DOHH2 (cell line): ENCODE measurements around the gene SUSD5.
A peak's percentile ranks its signal among the peaks of the same experiment; 100 is the strongest.
"Not testable (repeated sequence)": the region's sequence is repeated elsewhere in the genome, so short reads cannot be mapped to it uniquely, and the experiment has no call there.

Experiments used
- H3F3A ChIP-seq: fragments of 200-600 bp; sonication (generic), shearing (Covaris generic); 2 replicates; pipeline ENCODE4 v1.6.0; 2016; ENCODE audit warnings: antibody characterized with exemption, mild to moderate bottlenecking; ENCODE audit not compliant: control insufficient read depth, insufficient read depth
- H3K27ac ChIP-seq: fragments of 200-600 bp; sonication (generic); 2 replicates; pipeline ENCODE4 v1.5.1; 2014; ENCODE audit warnings: low read depth, mild to moderate bottlenecking, low read length, moderate library complexity
- H3K27me3 ChIP-seq: fragments of 200-600 bp; sonication (generic); 2 replicates; pipeline ENCODE4 v1.6.1; 2014; ENCODE audit warnings: mild to moderate bottlenecking, low read length, mixed read lengths; ENCODE audit not compliant: control insufficient read depth
- H3K36me3 ChIP-seq: fragments of 200-600 bp; sonication (generic); 2 replicates; pipeline ENCODE4 v1.6.1; 2014; ENCODE audit warnings: mild to moderate bottlenecking, low read length, moderate library complexity, mixed read lengths; ENCODE audit not compliant: control insufficient read depth
- H3K4me1 ChIP-seq: fragments of 200-600 bp; sonication (generic); 2 replicates; pipeline ENCODE4 v1.6.1; 2014; ENCODE audit warnings: mild to moderate bottlenecking, low read length, mixed read lengths; ENCODE audit not compliant: control insufficient read depth
- H3K4me2 ChIP-seq: fragments of 200-600 bp; sonication (generic); 2 replicates; pipeline ENCODE4 v1.6.0; 2014; ENCODE audit warnings: mild to moderate bottlenecking, low read length, moderate library complexity
- H3K4me3 ChIP-seq: fragments of 200-600 bp; sonication (generic); 2 replicates; pipeline ENCODE4 v1.5.1; 2014; ENCODE audit warnings: mild to moderate bottlenecking, low read length, mixed read lengths
- H3K79me2 ChIP-seq: fragments of 200-600 bp; sonication (generic); 2 replicates; pipeline ENCODE4 v1.6.1; 2014; ENCODE audit warnings: mild to moderate bottlenecking, low read length, mixed read lengths; ENCODE audit not compliant: control insufficient read depth
- H3K9me2 ChIP-seq: fragments of 200-600 bp; sonication (generic); replicated peaks from 2 replicates; pipeline ENCODE4 v1.6.1; 2014; ENCODE audit warnings: mild to moderate bottlenecking, low read length, mixed read lengths; ENCODE audit not compliant: control insufficient read depth
- H3K9me3 ChIP-seq: fragments of 200-600 bp; sonication (generic); 2 replicates; pipeline ENCODE4 v1.6.1; 2014; ENCODE audit warnings: antibody characterized with exemption, low read length, mixed read lengths; ENCODE audit not compliant: control insufficient read depth, insufficient read depth
- H4K20me1 ChIP-seq: fragments of 200-600 bp; sonication (generic); 2 replicates; pipeline ENCODE4 v1.6.0; 2014; ENCODE audit warnings: low read depth, mild to moderate bottlenecking, antibody characterized with exemption, low read length, moderate library complexity; ENCODE audit not compliant: control insufficient read depth, insufficient read depth
- EZH2phosphoT487 ChIP-seq: fragments of 200-600 bp; sonication (generic); IDR thresholded peaks from 2 replicates; pipeline ENCODE4 v1.6.1; 2017; ENCODE audit warnings: borderline replicate concordance, mild to moderate bottlenecking, antibody characterized with exemption, low read length, moderate library complexity, mixed read lengths
- TF ChIP-seq, protein P1 (sequence below): fragments of 200-600 bp; sonication (generic); IDR thresholded peaks from one replicate; pipeline ENCODE4 v1.5.1; 2014; ENCODE audit warnings: antibody characterized with exemption, mild to moderate bottlenecking, low read depth, low read length; ENCODE audit not compliant: poor library complexity, severe bottlenecking

SUSD5 gene

DNA sequence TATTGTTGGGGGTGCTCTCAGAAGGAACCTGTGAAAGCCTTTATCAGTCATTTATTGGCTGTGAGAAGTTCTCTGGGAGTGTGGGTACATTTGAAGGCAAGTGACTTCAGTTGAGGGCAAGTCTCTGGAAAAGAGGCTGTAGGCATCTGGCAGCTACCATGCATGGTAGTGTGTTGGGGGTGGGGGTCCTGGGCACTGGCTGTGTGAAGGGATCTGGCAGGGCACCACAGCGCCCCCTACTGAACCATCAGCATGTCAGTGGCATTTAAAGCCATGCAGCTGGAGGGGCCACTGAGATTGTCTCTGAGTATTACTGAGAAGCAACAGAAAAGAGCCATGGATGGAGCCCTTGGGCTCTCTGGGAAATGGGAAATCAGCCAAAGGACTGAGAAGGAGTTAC, 74.2 kb downstream of the SUSD5 start:
- H3K27me3 ChIP-seq: no peaks in the 10 kb centered on the region
- H3K27ac ChIP-seq: no peak overlapping the region
- no peaks in the 10 kb centered on the region for H3K79me2 ChIP-seq
- H3F3A ChIP-seq: no peaks in the 10 kb centered on the region
- H3K4me1 ChIP-seq: peaks cover 2% of the 10 kb centered on the region
- no peak overlapping the region for H3K4me2 ChIP-seq
- TF ChIP-seq, protein P1, sequence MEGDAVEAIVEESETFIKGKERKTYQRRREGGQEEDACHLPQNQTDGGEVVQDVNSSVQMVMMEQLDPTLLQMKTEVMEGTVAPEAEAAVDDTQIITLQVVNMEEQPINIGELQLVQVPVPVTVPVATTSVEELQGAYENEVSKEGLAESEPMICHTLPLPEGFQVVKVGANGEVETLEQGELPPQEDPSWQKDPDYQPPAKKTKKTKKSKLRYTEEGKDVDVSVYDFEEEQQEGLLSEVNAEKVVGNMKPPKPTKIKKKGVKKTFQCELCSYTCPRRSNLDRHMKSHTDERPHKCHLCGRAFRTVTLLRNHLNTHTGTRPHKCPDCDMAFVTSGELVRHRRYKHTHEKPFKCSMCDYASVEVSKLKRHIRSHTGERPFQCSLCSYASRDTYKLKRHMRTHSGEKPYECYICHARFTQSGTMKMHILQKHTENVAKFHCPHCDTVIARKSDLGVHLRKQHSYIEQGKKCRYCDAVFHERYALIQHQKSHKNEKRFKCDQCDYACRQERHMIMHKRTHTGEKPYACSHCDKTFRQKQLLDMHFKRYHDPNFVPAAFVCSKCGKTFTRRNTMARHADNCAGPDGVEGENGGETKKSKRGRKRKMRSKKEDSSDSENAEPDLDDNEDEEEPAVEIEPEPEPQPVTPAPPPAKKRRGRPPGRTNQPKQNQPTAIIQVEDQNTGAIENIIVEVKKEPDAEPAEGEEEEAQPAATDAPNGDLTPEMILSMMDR: peak; percentile 86
- TF ChIP-seq EZH2phosphoT487: no peak
- H4K20me1 ChIP-seq: no peaks in the 10 kb centered on the region
- H3K9me2 ChIP-seq: no peaks in the 10 kb centered on the region
- no peaks in the 10 kb centered on the region for H3K9me3 ChIP-seq
- H3K36me3 ChIP-seq: peaks cover 3% of the 10 kb centered on the region; the same call in 1 of the 2 replicates
- H3K4me3 ChIP-seq: no peak overlapping the region

- Histone ChIP-seq H3K4me2 (no peak overlapping the region), H3K4me3 (no peak overlapping the region), H3K9me3 (no peaks in the 10 kb centered on the region), H3K27me3 (no peaks in the 10 kb centered on the region), H3K79me2 (no peaks in the 10 kb centered on the region), H3K4me1 (peaks cover 9% of the 10 kb centered on the region), H3F3A (no peaks in the 10 kb centered on the region), H3K27ac (no peak overlapping the region), H3K9me2 (no peaks in the 10 kb centered on the region), H4K20me1 (no peaks in the 10 kb centered on the region), H3K36me3 (peaks cover 6% of the 10 kb centered on the region; the same call in 1 of the 2 replicates)
- TF ChIP-seq, protein P1: no peak
- no peak for TF ChIP-seq EZH2phosphoT487
These were observed 77.6 kb downstream of the SUSD5 start for GRCh38 chr3:33141006-33141405.

DNA sequence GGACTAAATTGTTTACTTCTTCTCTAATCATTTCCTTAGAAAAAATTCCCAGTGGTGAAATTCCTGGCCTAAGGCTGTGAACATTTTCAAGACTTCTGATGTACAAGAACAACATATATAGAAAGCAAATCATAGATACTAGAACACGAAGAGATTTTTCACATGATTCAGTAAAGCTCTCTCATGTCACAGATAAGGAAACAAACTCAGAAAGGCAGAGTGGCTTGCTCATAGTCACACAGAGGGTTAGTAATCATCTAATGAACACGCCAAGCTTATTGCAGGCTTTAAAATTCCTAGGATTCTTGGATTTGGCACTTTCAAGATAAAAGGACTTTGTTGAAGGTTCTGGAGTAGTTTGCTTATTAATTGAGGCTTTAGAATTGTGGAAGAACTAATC, 78.6 kb downstream of the SUSD5 start:
- no peaks in the 10 kb centered on the region for H4K20me1 ChIP-seq
- no peaks in the 10 kb centered on the region for H3K27me3 ChIP-seq
- H3K4me3 ChIP-seq: no peak overlapping the region
- H3K36me3 ChIP-seq: peaks cover 8% of the 10 kb centered on the region
- H3K9me2 ChIP-seq: no peaks in the 10 kb centered on the region
- no peak overlapping the region for H3K27ac ChIP-seq
- H3K4me1 ChIP-seq: peaks cover 9% of the 10 kb centered on the region
- TF ChIP-seq, protein P1: no peak
- no peak for TF ChIP-seq EZH2phosphoT487
- H3K9me3 ChIP-seq: no peaks in the 10 kb centered on the region
- no peak overlapping the region for H3K4me2 ChIP-seq
- no peaks in the 10 kb centered on the region for H3K79me2 ChIP-seq
- no peaks in the 10 kb centered on the region for H3F3A ChIP-seq

DNA sequence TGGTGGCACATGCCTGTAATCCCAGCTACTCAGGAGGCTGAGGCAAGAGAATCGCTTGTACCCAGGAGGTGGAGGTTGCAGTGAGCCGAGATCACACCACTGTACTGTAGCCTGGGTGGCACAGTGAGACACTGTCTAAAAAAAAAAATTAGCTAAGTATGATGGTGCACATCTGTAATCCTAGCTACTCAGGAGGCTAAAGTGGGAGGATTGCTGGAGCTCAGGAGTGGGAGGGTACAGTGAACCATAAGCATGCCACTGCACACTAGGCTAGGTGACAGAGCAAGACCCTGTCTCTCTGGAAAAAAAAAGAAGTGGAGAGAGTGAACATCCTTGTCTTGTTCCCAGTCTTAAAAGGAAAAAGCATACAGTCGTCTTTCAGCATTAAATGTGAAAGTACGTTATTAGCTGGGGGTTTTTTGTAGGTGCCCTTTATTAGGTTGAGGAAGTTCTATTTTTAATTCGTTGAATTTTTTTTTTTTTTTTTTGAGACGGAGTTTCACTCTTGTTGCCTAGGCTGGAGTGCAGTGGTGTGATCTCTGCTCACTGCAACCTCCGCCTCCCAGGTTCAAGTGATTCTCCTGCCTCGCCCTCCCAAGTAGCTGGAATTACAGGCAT, 79.5 kb downstream of the SUSD5 start:
- H3K4me3 ChIP-seq, H4K20me1 ChIP-seq, H3K9me2 ChIP-seq, H3K4me1 ChIP-seq, H3K9me3 ChIP-seq, H3K27ac ChIP-seq, H3F3A ChIP-seq, H3K27me3 ChIP-seq, H3K79me2 ChIP-seq: not testable (repeated sequence)
- peak overlapping the region; percentile 47 for H3K4me2 ChIP-seq
- H3K36me3 ChIP-seq: peaks cover 13% of the 10 kb centered on the region
